Ishikawa (cell line): ENCODE results near the gene TAF9B.

ENCODE experiments used
- CEBPB ChIP-seq: IDR thresholded peaks from 2 replicates; pipeline ENCODE4 v1.6.1; 2012
- CREB1 ChIP-seq: IDR thresholded peaks from 2 replicates; pipeline ENCODE4 v1.6.1; 2012; ENCODE audit warnings: low read depth
- EGR1 ChIP-seq: IDR thresholded peaks from 2 replicates; pipeline ENCODE4 v1.6.1; 2012
- EP300 ChIP-seq: IDR thresholded peaks from 2 replicates; pipeline ENCODE4 v1.6.1; 2012; ENCODE audit warnings: borderline replicate concordance
- FOXM1 ChIP-seq: IDR thresholded peaks from 2 replicates; pipeline ENCODE4 v1.6.1; 2012; ENCODE audit warnings: low read depth, borderline replicate concordance
- NFIC ChIP-seq: IDR thresholded peaks from 2 replicates; pipeline ENCODE4 v1.6.1; 2012
- RAD21 ChIP-seq: IDR thresholded peaks from 2 replicates; pipeline ENCODE4 v1.6.1; 2012; ENCODE audit warnings: low read depth
- TAF1 ChIP-seq: IDR thresholded peaks from 2 replicates; pipeline ENCODE4 v1.6.1; 2012; ENCODE audit warnings: low read depth, mild to moderate bottlenecking
- TCF12 ChIP-seq: IDR thresholded peaks from 2 replicates; pipeline ENCODE4 v1.6.1; 2012; ENCODE audit warnings: low read depth
- TEAD4 ChIP-seq: IDR thresholded peaks from 2 replicates; pipeline ENCODE4 v1.6.1; 2012
- USF1 ChIP-seq: IDR thresholded peaks from 2 replicates; pipeline ENCODE4 v1.6.1; 2012
- YY1 ChIP-seq: IDR thresholded peaks from 2 replicates; pipeline ENCODE4 v1.6.1; 2012; ENCODE audit warnings: low read depth
- ZBTB7A ChIP-seq: IDR thresholded peaks from 2 replicates; pipeline ENCODE4 v1.6.1; 2012; ENCODE audit warnings: low read depth
- TF ChIP-seq, protein P1 (sequence below): IDR thresholded peaks from 2 replicates; pipeline ENCODE4 v1.6.1; 2012; ENCODE audit warnings: low read depth, mild to moderate bottlenecking
- TF ChIP-seq, protein P2 (sequence below): IDR thresholded peaks from 2 replicates; pipeline ENCODE4 v1.6.1; 2012

Gene TAF9B

GRCh38 chrX:78125148-78125547 lies 14.3 kb downstream of the TAF9B start:
- TF ChIP-seq TEAD4, result no peak
- TF ChIP-seq EP300, result no peak
- TF ChIP-seq, protein P1, sequence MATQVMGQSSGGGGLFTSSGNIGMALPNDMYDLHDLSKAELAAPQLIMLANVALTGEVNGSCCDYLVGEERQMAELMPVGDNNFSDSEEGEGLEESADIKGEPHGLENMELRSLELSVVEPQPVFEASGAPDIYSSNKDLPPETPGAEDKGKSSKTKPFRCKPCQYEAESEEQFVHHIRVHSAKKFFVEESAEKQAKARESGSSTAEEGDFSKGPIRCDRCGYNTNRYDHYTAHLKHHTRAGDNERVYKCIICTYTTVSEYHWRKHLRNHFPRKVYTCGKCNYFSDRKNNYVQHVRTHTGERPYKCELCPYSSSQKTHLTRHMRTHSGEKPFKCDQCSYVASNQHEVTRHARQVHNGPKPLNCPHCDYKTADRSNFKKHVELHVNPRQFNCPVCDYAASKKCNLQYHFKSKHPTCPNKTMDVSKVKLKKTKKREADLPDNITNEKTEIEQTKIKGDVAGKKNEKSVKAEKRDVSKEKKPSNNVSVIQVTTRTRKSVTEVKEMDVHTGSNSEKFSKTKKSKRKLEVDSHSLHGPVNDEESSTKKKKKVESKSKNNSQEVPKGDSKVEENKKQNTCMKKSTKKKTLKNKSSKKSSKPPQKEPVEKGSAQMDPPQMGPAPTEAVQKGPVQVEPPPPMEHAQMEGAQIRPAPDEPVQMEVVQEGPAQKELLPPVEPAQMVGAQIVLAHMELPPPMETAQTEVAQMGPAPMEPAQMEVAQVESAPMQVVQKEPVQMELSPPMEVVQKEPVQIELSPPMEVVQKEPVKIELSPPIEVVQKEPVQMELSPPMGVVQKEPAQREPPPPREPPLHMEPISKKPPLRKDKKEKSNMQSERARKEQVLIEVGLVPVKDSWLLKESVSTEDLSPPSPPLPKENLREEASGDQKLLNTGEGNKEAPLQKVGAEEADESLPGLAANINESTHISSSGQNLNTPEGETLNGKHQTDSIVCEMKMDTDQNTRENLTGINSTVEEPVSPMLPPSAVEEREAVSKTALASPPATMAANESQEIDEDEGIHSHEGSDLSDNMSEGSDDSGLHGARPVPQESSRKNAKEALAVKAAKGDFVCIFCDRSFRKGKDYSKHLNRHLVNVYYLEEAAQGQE, result no peak
- TF ChIP-seq, protein P2, sequence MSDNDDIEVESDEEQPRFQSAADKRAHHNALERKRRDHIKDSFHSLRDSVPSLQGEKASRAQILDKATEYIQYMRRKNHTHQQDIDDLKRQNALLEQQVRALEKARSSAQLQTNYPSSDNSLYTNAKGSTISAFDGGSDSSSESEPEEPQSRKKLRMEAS, result no peak
- TF ChIP-seq USF1, result no peak
- TF ChIP-seq CEBPB, result no peak
- TF ChIP-seq EGR1, result no peak
- no peak for TF ChIP-seq NFIC
- TF ChIP-seq TAF1, result no peak
- no peak for TF ChIP-seq CREB1
- no peak for TF ChIP-seq FOXM1
- no peak for TF ChIP-seq TCF12
- TF ChIP-seq RAD21, result no peak
- no peak for TF ChIP-seq ZBTB7A
- TF ChIP-seq YY1, result no peak

- no peak for TF ChIP-seq TEAD4
- no peak for TF ChIP-seq NFIC
- no peak for TF ChIP-seq CEBPB
- no peak for TF ChIP-seq ZBTB7A
- TF ChIP-seq RAD21, result no peak
Measured at GRCh38 chrX:78124307-78124706, 15.1 kb downstream of the TAF9B start.

- no peak for TF ChIP-seq TCF12
- no peak for TF ChIP-seq EGR1
- no peak for TF ChIP-seq USF1
- TF ChIP-seq YY1, result no peak
- no peak for TF ChIP-seq EP300
- TF ChIP-seq, protein P1, result no peak
- TF ChIP-seq TAF1, result no peak
- no peak for TF ChIP-seq RAD21
- no peak for TF ChIP-seq TEAD4
- no peak for TF ChIP-seq CREB1
- TF ChIP-seq FOXM1, result no peak
- TF ChIP-seq ZBTB7A, result no peak
- no peak for TF ChIP-seq NFIC
Measured at GRCh38 chrX:78123190-78123589, 16.3 kb downstream of the TAF9B start.

- TF ChIP-seq CEBPB (no peak), RAD21 (no peak), TEAD4 (no peak), EP300 (no peak), NFIC (no peak), EGR1 (no peak), TCF12 (no peak), CREB1 (no peak), ZBTB7A (no peak), USF1 (no peak), TAF1 (no peak), YY1 (no peak)
- TF ChIP-seq, protein P2, result no peak
- TF ChIP-seq, protein P1, result no peak
Measured at GRCh38 chrX:78119521-78120227, 19.8 kb downstream of the TAF9B start.
